ENCODE data around the gene CCDC178.

DNA sequence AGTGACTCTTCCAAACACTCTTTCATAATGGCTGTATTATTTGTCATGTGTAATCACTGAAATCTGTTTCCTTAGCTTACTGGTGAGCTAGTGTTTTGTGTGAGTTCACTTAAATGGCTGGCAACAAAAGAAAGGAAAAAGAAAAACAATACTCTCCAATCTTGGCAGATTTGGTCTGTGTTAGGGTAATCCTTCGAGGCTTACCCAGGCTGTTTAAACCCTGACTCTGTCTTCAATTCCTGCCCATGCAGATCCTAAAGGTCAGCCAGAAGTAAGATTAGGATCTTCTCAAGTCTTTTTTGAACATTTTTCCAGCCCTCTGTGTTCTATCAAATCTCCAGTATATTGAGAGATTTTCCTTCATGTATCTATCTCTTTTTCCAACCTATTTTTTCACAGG, 85.3 kb downstream of the CCDC178 start:
- no peak for TF ChIP-seq CTCF (IDR thresholded peaks at IDR 0.05; ENCODE audit: extremely low read depth in 1 of 2, insufficient read depth in 1 of 2, low read depth in 1 of 2, low read length in 2 of 2)
- no peak for TF ChIP-seq GATA2 (IDR thresholded peaks at IDR 0.05; ENCODE audit: insufficient read depth, insufficient read length, low read depth, low read length)
- no peak for TF ChIP-seq POLR2AphosphoS5 (IDR thresholded peaks at IDR 0.05; ENCODE audit: insufficient read depth, low read depth, low read length)
- TF ChIP-seq, protein P1, sequence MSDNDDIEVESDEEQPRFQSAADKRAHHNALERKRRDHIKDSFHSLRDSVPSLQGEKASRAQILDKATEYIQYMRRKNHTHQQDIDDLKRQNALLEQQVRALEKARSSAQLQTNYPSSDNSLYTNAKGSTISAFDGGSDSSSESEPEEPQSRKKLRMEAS (IDR thresholded peaks at IDR 0.05; ENCODE audit: insufficient read depth, insufficient read length): no peak
- TF ChIP-seq EZH2 (IDR thresholded peaks at IDR 0.05; ENCODE audit: borderline replicate concordance, low read depth, low read length, severe bottlenecking): no peak
- no peak for TF ChIP-seq POLR2A (IDR thresholded peaks at IDR 0.05; ENCODE audit: low read depth, low read length)
- TF ChIP-seq MYC (IDR thresholded peaks at IDR 0.05; ENCODE audit: low read depth, low read length): no peak
- TF ChIP-seq JUN (IDR thresholded peaks at IDR 0.05; ENCODE audit: borderline replicate concordance, insufficient read depth, insufficient read length, low read depth): no peak
